Type B pancreatic cell (in vitro differentiated cells): ENCODE results near the gene RPTN. TPM values are rescaled to one million over a fixed set of nuclear protein-coding genes. Genes with fewer than 3 reads are reported as not detected.

Source experiments
- DNase-seq: peaks from one replicate; pipeline ENCODE4 v3.0.0; 2021; ENCODE audit warnings: mixed read lengths; ENCODE audit not compliant: unreplicated experiment; ENCODE audit errors: extremely low spot score
- H3K27ac Mint-ChIP-seq: 2 replicates; pipeline ENCODE4 v1.8.0; 2021; ENCODE audit warnings: mild to moderate bottlenecking, mixed read lengths
- H3K27me3 Mint-ChIP-seq: 2 replicates; pipeline ENCODE4 v1.8.0; 2021; ENCODE audit warnings: mixed read lengths
- H3K36me3 Mint-ChIP-seq: 2 replicates; pipeline ENCODE4 v1.8.0; 2021; ENCODE audit warnings: mixed read lengths
- H3K4me1 Mint-ChIP-seq: one replicate; pipeline ENCODE4 v1.8.0; 2021; ENCODE audit warnings: mixed read lengths; ENCODE audit not compliant: unreplicated experiment
- H3K4me3 Mint-ChIP-seq: 2 replicates; pipeline ENCODE4 v1.8.0; 2021; ENCODE audit warnings: mild to moderate bottlenecking, mixed read lengths
- H3K9me3 Mint-ChIP-seq: 2 replicates; pipeline ENCODE4 v1.8.0; 2021; ENCODE audit warnings: mixed read lengths
- total RNA-seq: library from RNA; stranded (reverse); gene quantifications from 2 replicates; pipeline ENCODE4 v1.2.1, GENCODE V29; 2021; ENCODE audit warnings: low replicate concordance
- TF ChIP-seq, protein P1 (sequence below): fragments of 200-600 bp; sonication (generic); conservative IDR thresholded peaks from 2 replicates; pipeline ENCODE4 v1.5.0; 2021; ENCODE audit warnings: antibody characterized with exemption, mild to moderate bottlenecking

Gene RPTN
- total RNA-seq, 1 donor from 2014 or later, result 0.34 TPM

DNA sequence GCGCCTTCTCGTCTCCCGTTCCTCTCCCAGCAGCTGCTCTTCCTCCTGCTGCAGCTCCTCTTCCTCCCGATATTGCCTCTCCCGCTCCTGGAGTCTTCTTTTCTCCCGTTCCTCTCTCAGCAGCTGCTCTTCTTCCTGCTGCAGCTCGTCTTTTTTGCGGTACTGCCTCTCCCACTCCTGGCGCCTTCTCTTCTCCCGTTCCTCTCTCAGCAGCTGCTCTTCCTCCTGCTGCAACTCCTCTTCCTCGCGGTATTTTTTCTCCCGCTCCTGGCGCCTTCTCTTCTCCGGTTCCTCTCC lies 49.1 kb downstream of the RPTN start:
- no peak overlapping the region for H3K27ac Mint-ChIP-seq
- H3K27me3 Mint-ChIP-seq, result peaks cover 5% of the 10 kb centered on the region
- H3K4me1 Mint-ChIP-seq, result no peaks in the 10 kb centered on the region
- no peak for DNase-seq
- no peaks in the 10 kb centered on the region for H3K9me3 Mint-ChIP-seq
- H3K4me3 Mint-ChIP-seq, result no peak overlapping the region
- TF ChIP-seq, protein P1, sequence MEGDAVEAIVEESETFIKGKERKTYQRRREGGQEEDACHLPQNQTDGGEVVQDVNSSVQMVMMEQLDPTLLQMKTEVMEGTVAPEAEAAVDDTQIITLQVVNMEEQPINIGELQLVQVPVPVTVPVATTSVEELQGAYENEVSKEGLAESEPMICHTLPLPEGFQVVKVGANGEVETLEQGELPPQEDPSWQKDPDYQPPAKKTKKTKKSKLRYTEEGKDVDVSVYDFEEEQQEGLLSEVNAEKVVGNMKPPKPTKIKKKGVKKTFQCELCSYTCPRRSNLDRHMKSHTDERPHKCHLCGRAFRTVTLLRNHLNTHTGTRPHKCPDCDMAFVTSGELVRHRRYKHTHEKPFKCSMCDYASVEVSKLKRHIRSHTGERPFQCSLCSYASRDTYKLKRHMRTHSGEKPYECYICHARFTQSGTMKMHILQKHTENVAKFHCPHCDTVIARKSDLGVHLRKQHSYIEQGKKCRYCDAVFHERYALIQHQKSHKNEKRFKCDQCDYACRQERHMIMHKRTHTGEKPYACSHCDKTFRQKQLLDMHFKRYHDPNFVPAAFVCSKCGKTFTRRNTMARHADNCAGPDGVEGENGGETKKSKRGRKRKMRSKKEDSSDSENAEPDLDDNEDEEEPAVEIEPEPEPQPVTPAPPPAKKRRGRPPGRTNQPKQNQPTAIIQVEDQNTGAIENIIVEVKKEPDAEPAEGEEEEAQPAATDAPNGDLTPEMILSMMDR, result no peak
- peaks cover 8% of the 10 kb centered on the region for H3K36me3 Mint-ChIP-seq

DNA sequence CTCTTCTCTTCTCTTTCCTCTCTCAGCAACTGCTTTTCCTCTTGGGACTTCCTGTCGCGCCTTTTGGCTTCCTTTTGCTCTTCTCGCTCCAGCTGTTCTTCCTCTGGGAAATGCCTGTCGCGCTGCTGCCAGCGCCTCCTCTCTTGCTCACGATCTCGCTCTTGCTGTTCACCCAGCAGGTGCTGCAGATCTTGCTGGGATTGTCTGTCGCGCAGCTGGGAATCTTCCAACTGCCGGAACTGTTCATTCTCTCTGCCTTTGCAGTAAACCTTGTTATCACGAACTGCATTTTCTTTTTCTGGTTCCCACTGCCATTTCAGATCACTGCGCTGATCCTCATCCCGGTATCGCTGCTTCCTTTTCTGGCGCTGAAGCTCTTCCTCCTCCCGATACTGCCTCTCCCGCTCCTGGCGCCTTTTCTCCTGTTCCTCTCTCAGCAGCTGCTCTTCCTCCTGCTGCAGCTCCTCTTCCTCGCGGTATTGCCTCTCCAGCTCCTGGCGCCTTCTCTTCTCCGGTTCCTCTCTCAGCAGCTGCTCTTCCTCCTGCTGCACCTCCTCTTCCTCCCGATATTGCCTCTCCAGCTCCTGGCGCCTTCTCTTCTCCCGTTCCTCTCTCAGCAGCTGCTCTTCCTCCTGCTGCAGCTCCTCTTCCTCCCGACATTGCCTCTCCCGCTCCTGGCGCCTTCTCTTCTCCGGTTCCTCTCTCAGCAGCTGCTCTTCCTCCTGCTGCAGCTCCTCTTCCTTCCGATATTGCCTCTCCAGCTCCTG lies 49.6 kb downstream of the RPTN start:
- H3K4me3 Mint-ChIP-seq, result no peak overlapping the region
- TF ChIP-seq, protein P1, result no peak
- no peak overlapping the region for H3K27ac Mint-ChIP-seq
- H3K36me3 Mint-ChIP-seq, result peaks cover 8% of the 10 kb centered on the region
- H3K9me3 Mint-ChIP-seq, result no peaks in the 10 kb centered on the region
- H3K27me3 Mint-ChIP-seq, result peaks cover 9% of the 10 kb centered on the region
- DNase-seq, result no peak
- H3K4me1 Mint-ChIP-seq, result no peaks in the 10 kb centered on the region

DNA sequence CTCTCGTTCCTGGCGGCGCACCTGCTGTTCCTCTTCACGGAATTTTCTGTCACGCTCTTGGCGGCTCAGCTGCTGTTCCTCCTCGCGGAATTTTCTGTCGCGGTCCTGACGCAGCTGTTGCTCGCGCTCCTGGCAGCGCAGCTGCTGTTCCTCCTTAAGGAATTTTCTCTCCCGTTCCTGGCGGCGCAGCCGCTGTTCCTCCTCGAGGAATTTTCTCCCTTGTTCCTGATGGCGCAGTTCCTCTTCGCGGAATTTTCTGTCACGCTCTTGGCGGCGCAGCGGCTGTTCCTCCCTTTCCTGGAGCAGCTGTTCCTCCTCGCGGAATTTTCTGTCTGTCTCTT lies 50.2 kb downstream of the RPTN start:
- Mint-ChIP-seq H3K27me3 (peaks cover 9% of the 10 kb centered on the region), H3K9me3 (no peaks in the 10 kb centered on the region), H3K4me1 (no peaks in the 10 kb centered on the region), H3K4me3 (no peak overlapping the region), H3K36me3 (peaks cover 8% of the 10 kb centered on the region), H3K27ac (no peak overlapping the region)
- DNase-seq, result no peak
- TF ChIP-seq, protein P1, result no peak

DNA sequence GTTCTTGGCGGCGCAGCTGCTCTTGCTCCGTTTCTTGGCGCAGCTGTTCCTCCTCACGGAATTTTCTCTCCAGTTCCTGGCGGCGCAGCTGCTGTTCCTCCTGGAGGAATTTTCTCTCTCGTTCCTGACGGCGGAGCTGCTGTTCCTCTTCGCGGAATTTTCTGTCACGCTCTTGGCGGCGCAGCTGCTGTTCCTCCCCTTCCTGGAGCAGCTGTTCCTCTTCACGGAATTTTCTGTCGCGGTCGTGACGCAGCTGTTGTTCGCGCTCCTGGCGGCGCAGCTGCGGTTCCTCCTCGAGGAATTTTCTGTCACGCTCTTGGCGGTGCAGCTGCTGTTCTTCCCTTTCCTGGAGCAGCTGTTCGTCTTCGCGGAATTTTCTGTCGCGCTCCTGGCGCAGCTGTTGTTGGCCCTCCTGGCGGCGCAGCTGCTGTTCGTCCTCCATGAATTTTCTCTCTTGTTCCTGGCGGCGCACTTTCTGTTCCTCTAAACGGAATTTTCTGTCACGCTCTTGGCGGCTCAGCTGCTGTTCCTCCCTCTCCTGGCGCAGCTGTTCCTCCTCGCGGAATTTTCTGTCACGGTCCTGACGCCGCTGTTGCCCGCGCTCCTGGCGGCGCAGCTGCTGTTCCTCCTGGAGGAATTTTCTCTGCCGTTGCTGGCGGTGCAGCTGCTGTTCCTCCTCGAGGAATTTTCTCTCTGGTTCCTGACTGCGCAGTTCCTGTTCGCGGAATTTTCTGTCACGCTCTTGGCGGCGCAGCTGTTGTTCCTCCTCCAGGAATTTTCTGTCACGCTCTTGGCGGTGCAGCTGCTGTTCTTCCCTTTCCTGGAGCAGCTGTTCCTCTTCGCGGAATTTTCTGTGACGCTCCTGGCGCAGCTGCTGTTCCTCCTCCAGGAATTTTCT lies 50.8 kb downstream of the RPTN start:
- Mint-ChIP-seq H3K4me1 (no peaks in the 10 kb centered on the region), H3K4me3 (no peak overlapping the region), H3K36me3 (peaks cover 8% of the 10 kb centered on the region), H3K27me3 (peaks cover 14% of the 10 kb centered on the region), H3K27ac (peak overlapping the region; percentile 80), H3K9me3 (no peaks in the 10 kb centered on the region)
- DNase-seq, result no peak
- TF ChIP-seq, protein P1, result no peak

DNA sequence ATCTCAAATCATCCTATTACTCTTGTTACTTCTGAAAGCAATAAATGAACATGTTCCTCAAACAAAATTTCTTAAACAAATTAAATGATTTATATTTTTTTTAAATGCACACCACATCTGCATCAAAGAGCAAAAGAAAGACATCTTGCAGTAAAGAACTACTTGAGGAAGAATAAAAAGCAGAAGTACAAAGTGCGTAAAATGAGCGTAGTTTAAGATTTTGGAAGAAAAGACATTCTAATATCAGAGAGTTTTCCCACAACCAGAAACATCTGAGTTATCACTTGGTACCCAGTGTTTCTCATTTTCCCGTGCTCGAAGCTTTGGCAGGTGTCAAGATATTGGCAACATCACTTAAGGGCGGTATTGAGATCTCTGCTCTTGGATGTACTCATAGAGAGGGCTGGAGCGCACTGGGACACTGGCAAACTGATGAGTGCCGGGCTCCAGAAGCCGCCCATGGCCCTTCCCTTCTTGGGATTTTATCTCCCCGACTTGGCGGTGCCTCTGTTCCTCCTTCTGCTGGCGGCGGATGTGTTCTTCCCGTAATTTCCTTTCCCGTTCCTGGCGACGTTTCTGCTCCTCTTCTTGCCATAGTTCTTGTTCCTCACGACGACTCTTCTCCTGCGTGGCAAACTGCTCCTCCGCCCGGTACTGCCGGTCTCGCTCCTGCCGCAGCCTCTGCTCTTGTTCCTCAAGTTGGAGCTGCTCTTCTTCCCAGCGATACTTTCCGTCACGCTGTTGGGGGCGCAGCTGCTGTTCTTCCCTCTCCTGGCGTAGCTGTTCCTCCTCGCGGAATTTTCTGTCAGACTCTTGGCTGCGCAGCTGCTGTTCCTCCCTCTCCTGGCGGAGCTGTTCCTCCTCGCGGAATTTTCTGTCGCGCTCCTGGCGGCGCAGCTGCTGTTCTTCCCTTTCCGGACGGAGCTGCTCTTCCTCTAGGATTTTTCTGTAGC lies 51.7 kb downstream of the RPTN start:
- Mint-ChIP-seq H3K9me3 (no peaks in the 10 kb centered on the region), H3K27me3 (peaks cover 18% of the 10 kb centered on the region), H3K4me3 (no peak overlapping the region), H3K36me3 (peaks cover 8% of the 10 kb centered on the region), H3K27ac (peak overlapping the region; percentile 80), H3K4me1 (no peaks in the 10 kb centered on the region)
- DNase-seq, result no peak
- TF ChIP-seq, protein P1, result no peak
